Measurements from ENCODE around the gene ZNF358.
"Not testable (repeated sequence)": the region's sequence is repeated elsewhere in the genome, so short reads cannot be mapped to it uniquely, and the experiment has no call there.

ZNF358 gene

GRCh38 chr19:7535998-7536695 is 20.2 kb downstream of the ZNF358 start:
- no peak for DNase-seq (ENCODE audit: low read depth)

GRCh38 chr19:7538990-7539389 is 23.1 kb downstream of the ZNF358 start:
- DNase-seq (ENCODE audit: low read depth), result not testable (repeated sequence)

- DNase-seq (ENCODE audit: low read depth), result no peak
Observed at GRCh38 chr19:7539827-7540425, 24.0 kb downstream of the ZNF358 start.

- DNase-seq (ENCODE audit: low read depth), result no peak
Observed at GRCh38 chr19:7540761-7541474, 25.0 kb downstream of the ZNF358 start.

GRCh38 chr19:7541475-7541824 is 25.5 kb downstream of the ZNF358 start:
- DNase-seq (ENCODE audit: low read depth), result no peak

GRCh38 chr19:7541828-7542443 is 26.0 kb downstream of the ZNF358 start:
- no peak for DNase-seq (ENCODE audit: low read depth)

GRCh38 chr19:7542556-7543348 is 26.8 kb downstream of the ZNF358 start:
- DNase-seq (ENCODE audit: low read depth), result no peak

GRCh38 chr19:7544626-7545025 is 28.7 kb downstream of the ZNF358 start:
- no peak for DNase-seq (ENCODE audit: low read depth)

GRCh38 chr19:7545300-7545699 is 29.4 kb downstream of the ZNF358 start:
- DNase-seq (ENCODE audit: low read depth), result no peak

- DNase-seq (ENCODE audit: low read depth), result no peak
Observed at GRCh38 chr19:7545904-7546303, 30.0 kb downstream of the ZNF358 start.

- no peak for DNase-seq (ENCODE audit: low read depth)
Observed at GRCh38 chr19:7547159-7547558, 31.3 kb downstream of the ZNF358 start.

GRCh38 chr19:7549429-7550148 is 33.7 kb downstream of the ZNF358 start:
- no peak for DNase-seq (ENCODE audit: low read depth)

- no peak for DNase-seq (ENCODE audit: low read depth)
Observed at GRCh38 chr19:7550169-7550770, 34.4 kb downstream of the ZNF358 start.

GRCh38 chr19:7550987-7551761 is 35.3 kb downstream of the ZNF358 start:
- DNase-seq (ENCODE audit: low read depth), result no peak

- no peak for DNase-seq (ENCODE audit: low read depth)
Observed at GRCh38 chr19:7552781-7553180, 36.9 kb downstream of the ZNF358 start.

- DNase-seq (ENCODE audit: low read depth), result no peak
Observed at GRCh38 chr19:7554565-7554964, 38.7 kb downstream of the ZNF358 start.

- DNase-seq (ENCODE audit: low read depth), result no peak
Observed at GRCh38 chr19:7554990-7555864, 39.3 kb downstream of the ZNF358 start.

GRCh38 chr19:7556696-7557315 is 40.9 kb downstream of the ZNF358 start:
- no peak for DNase-seq (ENCODE audit: low read depth)

- no peak for DNase-seq (ENCODE audit: low read depth)
Observed at GRCh38 chr19:7558667-7559066, 42.8 kb downstream of the ZNF358 start.
